ENCODE data around the gene AUP1. TPM values are rescaled to one million over a fixed set of nuclear protein-coding genes. Genes with fewer than 3 reads are reported as not detected.

The AUP1 gene
- polyA plus RNA-seq, 1 donor from 2014 or later = 153 TPM

- H3K4me2 ChIP-seq (ENCODE audit: low read length) = peak within 1 kb of the TSS; percentile 97
- peak within 1 kb of the TSS; percentile 94 for H3K9ac ChIP-seq (ENCODE audit: low read length)
- H3K27ac ChIP-seq (ENCODE audit: low read length) = peak within 1 kb of the TSS; percentile 87
- no peaks in the 10 kb centered on the region for H3K9me3 ChIP-seq (ENCODE audit: low read length)
- TF ChIP-seq EP300 (conservative IDR thresholded peaks at IDR 0.05; ENCODE audit: poor library complexity, severe bottlenecking) (peak; percentile 58), CTCF (IDR thresholded peaks at IDR 0.05; ENCODE audit: poor library complexity, severe bottlenecking) (peak; percentile 99), RAD21 (conservative IDR thresholded peaks at IDR 0.05) (peak; percentile 88), SMC3 (conservative IDR thresholded peaks at IDR 0.05; ENCODE audit: poor library complexity) (peak; percentile 98), TAF1 (IDR thresholded peaks at IDR 0.05; ENCODE audit: low read depth) (peak; percentile 52), EZH2 (IDR thresholded peaks at IDR 0.05; ENCODE audit: borderline replicate concordance, insufficient read depth, low read length, poor library complexity, severe bottlenecking) (no peak), POLR2AphosphoS5 (IDR thresholded peaks at IDR 0.05) (peak; percentile 92), MXI1 (conservative IDR thresholded peaks at IDR 0.05; ENCODE audit: poor library complexity, severe bottlenecking) (peak; percentile 87), REST (IDR thresholded peaks at IDR 0.05; ENCODE audit: borderline replicate concordance) (peak; percentile 68)
- H4K20me1 ChIP-seq (ENCODE audit: insufficient read depth) = no peaks in the 10 kb centered on the region
- H3K79me2 ChIP-seq (replicated peaks; ENCODE audit: insufficient read depth, low read length) = peaks cover 26% of the 10 kb centered on the region
- H3K36me3 ChIP-seq (ENCODE audit: insufficient read depth, low read length) = peaks cover 3% of the 10 kb centered on the region
- H3K9me2 ChIP-seq (ENCODE audit: insufficient read depth, low read length) = no peaks in the 10 kb centered on the region
- H3K27me3 ChIP-seq (ENCODE audit: insufficient read depth, low read depth, low read length) = no peaks in the 10 kb centered on the region
- H2AFZ ChIP-seq (ENCODE audit: low read depth, low read length) = peak within 1 kb of the TSS; percentile 85
- H3F3A ChIP-seq (ENCODE audit: insufficient read depth, low read length, poor library complexity, severe bottlenecking) = no peaks in the 10 kb centered on the region
- H3K4me3 ChIP-seq (ENCODE audit: low read length) = peak within 1 kb of the TSS; percentile 100
Observed at GRCh38 chr2:74482801-74483674, 46.5 kb downstream of the AUP1 start, which contains the start of the genes CCDC142 and TTC31. Gene CCDC142 (minus strand): TSS chr2:74482998. CDS start chr2:74482837, 161 bp downstream. Gene TTC31 (plus strand): TSS chr2:74483081. CDS start chr2:74483096, 15 bp downstream.

GRCh38 chr2:74481961-74482800 is 47.3 kb downstream of the AUP1 start:
- peaks cover 26% of the 10 kb centered on the region for H3K79me2 ChIP-seq (replicated peaks; ENCODE audit: insufficient read depth, low read length)
- no peak for TF ChIP-seq POLR2AphosphoS5 (IDR thresholded peaks at IDR 0.05)
- TF ChIP-seq TAF1 (IDR thresholded peaks at IDR 0.05; ENCODE audit: low read depth) = no peak
- no peak for TF ChIP-seq EZH2 (IDR thresholded peaks at IDR 0.05; ENCODE audit: borderline replicate concordance, insufficient read depth, low read length, poor library complexity, severe bottlenecking)
- no peak for TF ChIP-seq RAD21 (conservative IDR thresholded peaks at IDR 0.05)
- TF ChIP-seq SMC3 (conservative IDR thresholded peaks at IDR 0.05; ENCODE audit: poor library complexity) = no peak
- no peak for TF ChIP-seq REST (IDR thresholded peaks at IDR 0.05; ENCODE audit: borderline replicate concordance)
- TF ChIP-seq MXI1 (conservative IDR thresholded peaks at IDR 0.05; ENCODE audit: poor library complexity, severe bottlenecking) = no peak
- no peak for TF ChIP-seq EP300 (conservative IDR thresholded peaks at IDR 0.05; ENCODE audit: poor library complexity, severe bottlenecking)
- TF ChIP-seq CTCF (IDR thresholded peaks at IDR 0.05; ENCODE audit: poor library complexity, severe bottlenecking) = no peak
- no peaks in the 10 kb centered on the region for H4K20me1 ChIP-seq (ENCODE audit: insufficient read depth)
- no peaks in the 10 kb centered on the region for H3F3A ChIP-seq (ENCODE audit: insufficient read depth, low read length, poor library complexity, severe bottlenecking)
- H3K9ac ChIP-seq (ENCODE audit: low read length) = peak overlapping the region; percentile 94
- H3K4me3 ChIP-seq (ENCODE audit: low read length) = peak overlapping the region; percentile 100
- no peaks in the 10 kb centered on the region for H3K9me2 ChIP-seq (ENCODE audit: insufficient read depth, low read length)
- no peaks in the 10 kb centered on the region for H3K9me3 ChIP-seq (ENCODE audit: low read length)
- no peaks in the 10 kb centered on the region for H3K27me3 ChIP-seq (ENCODE audit: insufficient read depth, low read depth, low read length)
- peaks cover 3% of the 10 kb centered on the region for H3K36me3 ChIP-seq (ENCODE audit: insufficient read depth, low read length)
- peak overlapping the region; percentile 84 for H3K4me2 ChIP-seq (ENCODE audit: low read length)
- H3K27ac ChIP-seq (ENCODE audit: low read length) = peak overlapping the region; percentile 87
- peak overlapping the region; percentile 69 for H2AFZ ChIP-seq (ENCODE audit: low read depth, low read length)
